IPS DF 6.9 (cell line): Measurements from ENCODE around the gene SEC61B.

Experiments
- DNase-seq: peaks from one replicate; pipeline ENCODE4 v3.0.0-alpha.2; 2013; ENCODE audit warnings: low read depth, low spot score
- H3K27ac ChIP-seq: one replicate; pipeline ENCODE4 v1.5.1; 2013; ENCODE audit warnings: low read length, control low read depth
- H3K27me3 ChIP-seq: 2 replicates; pipeline ENCODE4 v1.6.1; 2013; ENCODE audit warnings: mild to moderate bottlenecking, low read length; ENCODE audit not compliant: control insufficient read depth, insufficient read depth
- H3K36me3 ChIP-seq: 2 replicates; pipeline ENCODE4 v1.6.1; 2013; ENCODE audit warnings: low read length; ENCODE audit not compliant: control insufficient read depth, insufficient read depth
- H3K4me1 ChIP-seq: 2 replicates; pipeline ENCODE4 v1.6.1; 2013; ENCODE audit warnings: low read length; ENCODE audit not compliant: control insufficient read depth, insufficient read depth
- H3K4me3 ChIP-seq: 2 replicates; pipeline ENCODE4 v1.5.1; 2013; ENCODE audit warnings: mild to moderate bottlenecking, low read length
- H3K9me3 ChIP-seq: 2 replicates; pipeline ENCODE4 v1.6.1; 2013; ENCODE audit warnings: low read length, inconsistent platforms; ENCODE audit not compliant: control insufficient read depth, insufficient read depth
- WGBS: extraction: QIAGEN DNeasy Blood & Tissue Kit; methylation state at CpG from one replicate; pipeline ENCODE4 v1.1.7; 2013; ENCODE audit warnings: mixed read lengths, missing lambda C conversion rate; ENCODE audit not compliant: insufficient read length, insufficient coverage; 5-methylcytosine and 5-hydroxymethylcytosine counted together

The SEC61B gene

DNA sequence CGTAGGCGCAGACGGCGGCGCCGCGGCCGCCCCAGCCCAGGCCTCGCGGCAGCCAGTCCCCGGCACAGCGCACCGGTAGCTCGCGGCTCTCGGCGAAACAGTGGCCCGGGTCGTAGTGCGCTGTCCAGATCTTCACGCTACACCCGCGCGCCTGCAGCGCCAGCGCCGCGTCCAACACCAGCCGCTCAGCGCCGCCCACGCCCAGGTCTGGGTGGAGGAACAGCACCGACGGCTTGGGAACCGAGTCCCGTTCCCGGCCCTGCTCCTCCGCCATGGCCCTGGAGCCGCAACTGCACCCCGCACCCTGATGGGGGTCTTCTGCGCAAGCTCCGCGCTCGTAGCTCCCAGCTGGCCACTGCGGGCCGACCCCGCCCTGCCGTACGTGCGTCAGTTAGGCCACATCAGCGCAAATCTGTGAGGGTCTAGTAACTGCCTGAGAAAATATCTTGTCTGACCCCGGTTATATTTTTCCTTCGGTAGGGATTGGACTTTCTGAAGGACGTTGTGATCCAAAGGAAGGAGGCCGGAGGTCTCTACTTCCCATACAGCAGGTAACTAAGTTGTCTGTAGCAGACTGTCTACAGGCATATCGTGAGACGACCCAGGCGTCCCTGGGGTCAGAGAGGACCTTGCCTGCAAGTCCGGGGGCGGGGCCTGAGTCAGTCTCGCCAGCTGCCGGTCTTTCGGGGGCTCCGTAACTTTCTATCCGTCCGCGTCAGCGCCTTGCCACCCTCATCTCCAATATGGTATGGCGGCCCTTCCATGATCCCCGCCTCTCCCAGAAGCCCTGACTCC is at the start of gene SEC61B, which contains the start of gene ALG2:
Gene SEC61B (plus strand): TSS at position 662 of the 795 bp plus-strand sequence. CDS start 82 bp downstream, at position 744.
Gene ALG2 (minus strand): TSS at position 322 of the 795 bp plus-strand sequence. CDS start 48 bp downstream, at position 274.
- no peak within 1 kb of the TSS for H3K27ac ChIP-seq
- no peaks in the 10 kb centered on the region for H3K36me3 ChIP-seq
- DNase-seq, result peak; percentile 80
- no CpG with 5 or more reads among the region's 70 CpGs for WGBS
- H3K9me3 ChIP-seq, result no peaks in the 10 kb centered on the region
- peak within 1 kb of the TSS; percentile 85 for H3K4me3 ChIP-seq
- no peaks in the 10 kb centered on the region for H3K27me3 ChIP-seq
- H3K4me1 ChIP-seq, result no peaks in the 10 kb centered on the region

GRCh38 chr9:99173570-99174504 is 48.2 kb upstream of the SEC61B start:
- no peaks in the 10 kb centered on the region; the same call in 1 of the 2 replicates for H3K4me1 ChIP-seq
- no peak for DNase-seq
- H3K9me3 ChIP-seq, result no peaks in the 10 kb centered on the region
- H3K27me3 ChIP-seq, result no peaks in the 10 kb centered on the region
- no peak overlapping the region for H3K4me3 ChIP-seq
- no peaks in the 10 kb centered on the region for H3K36me3 ChIP-seq
- H3K27ac ChIP-seq, result no peak overlapping the region
- no CpG with 5 or more reads among the region's 10 CpGs for WGBS

GRCh38 chr9:99176527-99177013 is 45.5 kb upstream of the SEC61B start:
- no CpG with 5 or more reads among the region's 4 CpGs for WGBS
- Histone ChIP-seq H3K36me3 (no peaks in the 10 kb centered on the region), H3K9me3 (no peaks in the 10 kb centered on the region), H3K4me1 (no peaks in the 10 kb centered on the region; the same call in 1 of the 2 replicates), H3K27me3 (no peaks in the 10 kb centered on the region), H3K4me3 (no peak overlapping the region), H3K27ac (no peak overlapping the region)
- DNase-seq, result no peak

GRCh38 chr9:99177576-99178366 is 44.3 kb upstream of the SEC61B start:
- H3K27ac ChIP-seq, result no peak overlapping the region
- no peaks in the 10 kb centered on the region; the same call in 1 of the 2 replicates for H3K4me1 ChIP-seq
- no CpG with 5 or more reads among the region's 8 CpGs for WGBS

DNA sequence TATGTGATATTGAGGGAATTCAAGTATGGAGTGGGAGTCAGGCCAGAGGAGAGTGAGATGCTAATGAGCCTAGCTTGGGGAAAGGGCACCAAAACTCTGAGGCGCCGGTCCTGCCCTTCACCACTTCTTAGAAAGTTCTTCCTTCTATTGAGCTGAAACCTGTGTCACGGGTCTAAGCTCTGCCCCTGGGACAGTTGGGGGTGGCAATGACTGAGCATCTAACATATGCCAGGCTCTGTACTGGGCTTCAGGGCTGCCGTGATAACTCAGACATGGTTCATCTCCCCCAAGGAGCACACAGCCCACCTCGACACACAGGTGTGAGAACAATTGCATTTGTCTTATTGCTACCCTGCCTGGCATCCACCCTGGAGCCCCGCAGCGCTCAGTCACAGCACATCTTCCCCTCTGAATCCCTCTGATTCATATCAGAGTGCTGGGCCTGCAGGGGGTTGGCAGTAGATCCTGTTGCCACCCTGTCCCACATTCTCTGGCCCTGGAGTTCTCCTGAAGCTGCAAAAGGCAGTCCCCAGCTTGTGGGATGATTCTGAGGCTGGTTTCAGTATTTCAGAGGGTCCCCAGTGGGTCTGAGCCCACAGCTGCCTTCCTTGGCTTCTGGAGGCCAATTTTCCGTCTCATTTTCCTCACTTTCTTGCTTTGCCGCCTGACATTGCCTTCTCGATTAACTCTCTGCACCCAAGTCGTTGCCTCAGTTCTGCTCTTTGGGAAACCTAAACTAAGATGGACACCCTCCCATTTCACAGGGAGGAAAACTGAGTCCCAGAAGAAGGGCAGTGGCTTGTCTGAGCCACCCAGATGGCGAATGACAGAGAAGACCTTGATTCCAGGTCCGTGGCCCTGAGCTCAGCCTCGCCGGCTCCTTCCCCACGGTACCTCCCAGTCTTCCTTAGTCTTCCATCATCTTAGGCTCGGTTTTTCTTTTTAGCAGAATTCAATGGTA is 42.9 kb upstream of the SEC61B start:
- no peak overlapping the region for H3K4me3 ChIP-seq
- H3K27ac ChIP-seq, result no peak overlapping the region
- H3K4me1 ChIP-seq, result no peaks in the 10 kb centered on the region; the same call in 1 of the 2 replicates
- no CpG with 5 or more reads among the region's 17 CpGs for WGBS
- H3K9me3 ChIP-seq, result no peaks in the 10 kb centered on the region
- H3K36me3 ChIP-seq, result no peaks in the 10 kb centered on the region
- no peaks in the 10 kb centered on the region for H3K27me3 ChIP-seq
- DNase-seq, result no peak

More at GRCh38 chr9:99177576-99178366, 44.3 kb upstream of the SEC61B start:
- H3K9me3 ChIP-seq, result no peaks in the 10 kb centered on the region
- H3K36me3 ChIP-seq, result no peaks in the 10 kb centered on the region
- no peak for DNase-seq
- H3K27me3 ChIP-seq, result no peaks in the 10 kb centered on the region
- H3K4me3 ChIP-seq, result no peak overlapping the region

GRCh38 chr9:99180199-99180598 is 41.9 kb upstream of the SEC61B start:
- Histone ChIP-seq H3K4me3 (no peak overlapping the region), H3K4me1 (peaks cover 1% of the 10 kb centered on the region), H3K36me3 (no peaks in the 10 kb centered on the region), H3K9me3 (no peaks in the 10 kb centered on the region), H3K27ac (no peak overlapping the region), H3K27me3 (no peaks in the 10 kb centered on the region)
- no CpG with 5 or more reads among the region's 1 CpG for WGBS
- DNase-seq, result no peak

- WGBS, result no CpG with 5 or more reads among the region's 9 CpGs
- Histone ChIP-seq H3K27ac (no peak overlapping the region), H3K4me3 (no peak overlapping the region), H3K9me3 (no peaks in the 10 kb centered on the region), H3K27me3 (no peaks in the 10 kb centered on the region), H3K36me3 (no peaks in the 10 kb centered on the region), H3K4me1 (peaks cover 1% of the 10 kb centered on the region)
- no peak for DNase-seq
Measured at GRCh38 chr9:99180662-99181061, 41.4 kb upstream of the SEC61B start.

- no CpG with 5 or more reads among the region's 2 CpGs for WGBS
- H3K4me1 ChIP-seq, result peaks cover 1% of the 10 kb centered on the region
Measured at GRCh38 chr9:99181206-99181605, 40.9 kb upstream of the SEC61B start.

GRCh38 chr9:99181621-99182020 is 40.5 kb upstream of the SEC61B start:
- H3K9me3 ChIP-seq, result no peaks in the 10 kb centered on the region
- H3K27ac ChIP-seq, result no peak overlapping the region
- no peak for DNase-seq
- no CpG with 5 or more reads among the region's 4 CpGs for WGBS
- H3K27me3 ChIP-seq, result no peaks in the 10 kb centered on the region
- H3K36me3 ChIP-seq, result no peaks in the 10 kb centered on the region
- H3K4me3 ChIP-seq, result no peak overlapping the region
- H3K4me1 ChIP-seq, result peaks cover 1% of the 10 kb centered on the region

More at GRCh38 chr9:99181206-99181605, 40.9 kb upstream of the SEC61B start:
- Histone ChIP-seq H3K36me3 (no peaks in the 10 kb centered on the region), H3K9me3 (no peaks in the 10 kb centered on the region), H3K27ac (no peak overlapping the region), H3K27me3 (no peaks in the 10 kb centered on the region), H3K4me3 (no peak overlapping the region)
- no peak for DNase-seq
